K562 (cell line): Measurements from ENCODE around the gene GAS2L1. TPM values are rescaled to one million over a fixed set of nuclear protein-coding genes. Genes with fewer than 3 reads are reported as not detected.
A peak's percentile ranks its signal among the peaks of the same experiment; 100 is the strongest.

Source experiments
- FOS ChIP-seq: IDR thresholded peaks from 3 replicates; pipeline ENCODE4 v1.6.1; 2011; ENCODE audit not compliant: insufficient read length; ENCODE audit errors: extremely low read depth
- HNRNPL ChIP-seq: fragments of 200-400 bp; formaldehyde crosslinking; IDR thresholded peaks from 2 replicates; pipeline ENCODE4 v1.6.1; 2017; ENCODE audit warnings: low read depth, mild to moderate bottlenecking, low read length
- KAT8 ChIP-seq: fragments of 450-650 bp; IDR thresholded peaks from 2 replicates; pipeline ENCODE4 v1.6.1; 2016; ENCODE audit warnings: low read depth, mild to moderate bottlenecking
- MCM2 ChIP-seq: fragments of 450-650 bp; IDR thresholded peaks from 2 replicates; pipeline ENCODE4 v1.6.1; 2017; ENCODE audit warnings: low read depth, mild to moderate bottlenecking
- MYC ChIP-seq, 2 experiments: fragments of 250-450 bp in 1 of 2; sonication (Bioruptor Pico) in 1 of 2; IDR thresholded peaks; 2 replicates each; pipeline versions ENCODE4 v1.5.1 to v1.6.1; 2012 to 2021; ENCODE audit warnings: low read depth in 2 of 2, borderline replicate concordance in 1 of 2, improper control_type of control experiment in 1 of 2, low read length in 1 of 2, mild to moderate bottlenecking in 1 of 2, moderate library complexity in 1 of 2
- NCOA6 ChIP-seq: fragments of 450-650 bp; IDR thresholded peaks from 2 replicates; pipeline ENCODE4 v1.6.1; 2017; ENCODE audit warnings: mild to moderate bottlenecking
- NFE2L1 ChIP-seq: fragments of 450-650 bp; IDR thresholded peaks from 2 replicates; pipeline ENCODE4 v1.6.1; 2016; ENCODE audit warnings: missing genetic modification characterization, low read depth, mild to moderate bottlenecking, missing compliant biosample characterization, moderate library complexity, borderline replicate concordance
- NR1H2 ChIP-seq: sonication (generic); formaldehyde crosslinking; IDR thresholded peaks from 2 replicates; pipeline ENCODE4 v1.4.0; 2020; ENCODE audit warnings: mild to moderate bottlenecking, missing genetic modification reagents
- NR3C1 ChIP-seq: sonication (generic); formaldehyde crosslinking; IDR thresholded peaks from 2 replicates; pipeline ENCODE4 v1.8.1; 2022; ENCODE audit warnings: missing genetic modification reagents
- SIN3A ChIP-seq, 2 experiments: fragments of 150-350 bp in 1 of 2; IDR thresholded peaks; 2 replicates each; pipeline ENCODE4 v1.6.1; 2011 to 2016; ENCODE audit warnings: borderline replicate concordance in 2 of 2, low read depth in 2 of 2, low read length in 2 of 2, mild to moderate bottlenecking in 2 of 2, moderate library complexity in 2 of 2; ENCODE audit not compliant: control insufficient read depth in 1 of 2
- TRIM25 ChIP-seq: fragments of 450-650 bp; IDR thresholded peaks from 2 replicates; pipeline ENCODE4 v1.7.0; 2016; ENCODE audit warnings: borderline replicate concordance
- ZBTB49 ChIP-seq: sonication (generic); formaldehyde crosslinking; IDR thresholded peaks from 2 replicates; pipeline ENCODE4 v1.8.0; 2022; ENCODE audit warnings: missing genetic modification reagents, mild to moderate bottlenecking, borderline replicate concordance
- ZKSCAN1 ChIP-seq: fragments of 150-350 bp; IDR thresholded peaks from 2 replicates; pipeline ENCODE4 v1.6.1; 2016; ENCODE audit warnings: low read depth, low read length
- ZNF140 ChIP-seq: fragments of 250-450 bp; sonication (Bioruptor Pico); IDR thresholded peaks from 2 replicates; pipeline ENCODE4 v1.8.0; 2021; ENCODE audit warnings: moderate library complexity, mild to moderate bottlenecking, inconsistent platforms
- ZNF280A ChIP-seq: fragments of 450-650 bp; IDR thresholded peaks from 2 replicates; pipeline ENCODE4 v1.6.1; 2018; ENCODE audit warnings: mild to moderate bottlenecking, low read depth; ENCODE audit not compliant: partially characterized antibody
- polyA plus RNA-seq, 8 experiments: library from polyadenylated mRNA; depleted of rRNA in 4 of 8; stranded (reverse) in 5 of 8; unstranded in 3 of 8; fragments of >200 nt; fragmentation: Nextera tagmentation in 2 of 8; fragmentation: Illumina TruSeq in 1 of 8; extraction: Ambion mirVana in 2 of 8; extraction: Trizol in 1 of 8; gene quantifications; 2 replicates each; pipeline versions ENCODE4 v1.2.1 to v1.2.3, GENCODE V29; 2011 to 2014; ENCODE audit warnings: inconsistent platforms in 1 of 8, missing spikeins in 1 of 8
- total RNA-seq, 7 experiments: library from RNA; depleted of rRNA in 6 of 7; stranded (reverse); fragments of >200 nt in 6 of 7; fragmentation: Illumina TruSeq in 2 of 7; extraction: Trizol in 2 of 7; gene quantifications; 2 replicates each; pipeline versions ENCODE4 v1.2.1 to v1.2.3, GENCODE V29; 2011 to 2021; ENCODE audit warnings: low replicate concordance in 1 of 7
- TF ChIP-seq, protein P1 (sequence below): fragments of 250-450 bp; sonication (Bioruptor Pico); IDR thresholded peaks from 2 replicates; pipeline ENCODE4 v1.5.0; 2021; ENCODE audit warnings: mild to moderate bottlenecking, borderline replicate concordance

GAS2L1 gene
- total and polyA plus RNA-seq, 9 of the 15 experiments (the other 6 are each of a cell fraction or from before 2014, with no cell fraction given) = 0.56 to 19.7 (median 3.2) TPM

DNA sequence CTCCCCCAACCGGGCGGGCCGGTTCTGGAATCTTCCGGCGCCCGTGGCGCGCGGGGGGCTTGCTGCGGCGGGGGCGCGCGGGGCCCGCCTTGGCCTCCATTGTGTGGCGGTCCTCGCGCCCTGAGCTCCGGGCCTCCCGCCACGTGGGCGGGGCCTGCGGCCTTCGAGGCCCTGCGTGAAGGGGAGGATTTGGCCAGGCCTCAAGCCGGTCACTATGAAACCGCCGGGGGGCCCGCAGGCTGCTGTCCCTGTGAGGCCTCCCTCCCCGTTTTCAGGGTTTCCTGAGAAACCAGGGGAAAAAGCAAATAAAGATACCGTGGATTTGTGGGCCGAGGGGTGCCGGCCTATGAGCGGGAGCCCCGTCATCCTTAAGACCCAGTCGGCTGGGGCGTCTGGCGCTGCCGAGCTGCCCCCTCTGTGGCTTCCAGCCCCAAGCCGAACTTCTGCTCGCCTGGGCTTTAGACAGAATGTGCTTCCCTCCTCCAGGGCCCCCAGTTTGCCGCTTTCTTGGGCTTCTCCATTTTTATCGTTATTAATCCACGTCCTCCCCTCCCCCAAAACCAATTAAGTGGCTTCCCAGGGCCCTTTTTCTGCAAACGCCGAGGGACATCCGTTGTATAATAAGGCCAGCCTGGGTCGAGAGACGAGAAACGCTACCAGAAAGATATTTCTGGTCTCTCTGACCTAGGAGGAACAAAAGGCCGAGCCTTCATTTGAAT lies 37.8 kb upstream of the GAS2L1 start (continued):
- TF ChIP-seq MYC (IDR thresholded peaks at IDR 0.05; ENCODE audit: low read depth, low read length) (peak; percentile 85), MYC (CRISPR knock-in tag; IDR thresholded peaks at IDR 0.05; ENCODE audit: borderline replicate concordance, low read depth) (no peak), SIN3A (IDR thresholded peaks at IDR 0.05; ENCODE audit: borderline replicate concordance in 2 of 2, control insufficient read depth in 1 of 2, low read depth in 2 of 2, low read length in 2 of 2) (0 out of 4 replicates have a peak, but pooled peaks of 1 of the 2 experiments have one; percentile 24), NCOA6 (no peak), NR1H2 (CRISPR knock-in tag) (no peak), ZNF280A (no peak), NR3C1 (0 out of 2 replicates have a peak, but pooled peaks have one; percentile 34), TRIM25 (no peak), NFE2L1 (no peak), KAT8 (no peak), HNRNPL (no peak), ZNF140 (CRISPR knock-in tag) (0 out of 2 replicates have a peak, but pooled peaks have one; percentile 11), ZKSCAN1 (no peak), MCM2 (no peak), FOS (no peak), ZBTB49 (0 out of 2 replicates have a peak, but pooled peaks have one; percentile 26)
- TF ChIP-seq, protein P1, sequence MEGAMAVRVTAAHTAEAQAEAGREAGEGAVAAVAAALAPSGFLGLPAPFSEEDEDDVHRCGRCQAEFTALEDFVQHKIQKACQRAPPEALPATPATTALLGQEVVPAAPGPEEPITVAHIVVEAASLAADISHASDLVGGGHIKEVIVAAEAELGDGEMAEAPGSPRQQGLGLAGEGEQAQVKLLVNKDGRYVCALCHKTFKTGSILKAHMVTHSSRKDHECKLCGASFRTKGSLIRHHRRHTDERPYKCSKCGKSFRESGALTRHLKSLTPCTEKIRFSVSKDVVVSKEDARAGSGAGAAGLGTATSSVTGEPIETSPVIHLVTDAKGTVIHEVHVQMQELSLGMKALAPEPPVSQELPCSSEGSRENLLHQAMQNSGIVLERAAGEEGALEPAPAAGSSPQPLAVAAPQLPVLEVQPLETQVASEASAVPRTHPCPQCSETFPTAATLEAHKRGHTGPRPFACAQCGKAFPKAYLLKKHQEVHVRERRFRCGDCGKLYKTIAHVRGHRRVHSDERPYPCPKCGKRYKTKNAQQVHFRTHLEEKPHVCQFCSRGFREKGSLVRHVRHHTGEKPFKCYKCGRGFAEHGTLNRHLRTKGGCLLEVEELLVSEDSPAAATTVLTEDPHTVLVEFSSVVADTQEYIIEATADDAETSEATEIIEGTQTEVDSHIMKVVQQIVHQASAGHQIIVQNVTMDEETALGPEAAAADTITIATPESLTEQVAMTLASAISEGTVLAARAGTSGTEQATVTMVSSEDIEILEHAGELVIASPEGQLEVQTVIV (CRISPR knock-in tag) = no peak
